Mesendoderm (in vitro differentiated cells): Measurements from ENCODE around the gene PEPD.
"Not testable (repeated sequence)": the region's sequence is repeated elsewhere in the genome, so short reads cannot be mapped to it uniquely, and the experiment has no call there.

Experiments
- DNase-seq: peaks from one replicate; pipeline ENCODE4 v3.0.0; 2013
- H2AK5ac ChIP-seq: 2 replicates; pipeline ENCODE4 v1.6.1; 2013; ENCODE audit warnings: low read length, inconsistent platforms
- H2BK120ac ChIP-seq: 2 replicates; pipeline ENCODE4 v1.6.1; 2013; ENCODE audit warnings: low read depth, mild to moderate bottlenecking, low read length, moderate library complexity, mixed read lengths
- H2BK15ac ChIP-seq: replicated peaks from 2 replicates; pipeline ENCODE4 v1.6.1; 2013; ENCODE audit warnings: low read depth, mild to moderate bottlenecking, moderate library complexity
- H2BK5ac ChIP-seq: 2 replicates; pipeline ENCODE4 v1.6.1; 2013; ENCODE audit warnings: low read length, inconsistent platforms
- H3K18ac ChIP-seq: 2 replicates; pipeline ENCODE4 v1.6.1; 2013; ENCODE audit warnings: mild to moderate bottlenecking, low read length, mixed read lengths
- H3K23ac ChIP-seq: one replicate; pipeline ENCODE4 v1.6.1; 2013; ENCODE audit warnings: low read length
- H3K27ac ChIP-seq: 2 replicates; pipeline ENCODE4 v1.5.1; 2013; ENCODE audit warnings: low read depth, mild to moderate bottlenecking, inconsistent platforms, low read length, moderate library complexity
- H3K27me3 ChIP-seq: 2 replicates; pipeline ENCODE4 v1.6.1; 2013; ENCODE audit warnings: low read length, control low read depth, mild to moderate bottlenecking, inconsistent platforms; ENCODE audit not compliant: insufficient read depth, poor library complexity
- H3K36me3 ChIP-seq: 2 replicates; pipeline ENCODE4 v1.6.1; 2013; ENCODE audit warnings: low read length, inconsistent platforms; ENCODE audit not compliant: control insufficient read depth, insufficient read depth
- H3K4ac ChIP-seq: one replicate; pipeline ENCODE4 v1.6.1; 2013; ENCODE audit warnings: low read depth, mild to moderate bottlenecking, low read length, moderate library complexity
- H3K4me1 ChIP-seq: 2 replicates; pipeline ENCODE4 v1.6.1; 2013; ENCODE audit warnings: low read depth, low read length, inconsistent platforms; ENCODE audit not compliant: control insufficient read depth
- H3K4me2 ChIP-seq: 2 replicates; pipeline ENCODE4 v1.6.1; 2013; ENCODE audit warnings: low read length
- H3K4me3 ChIP-seq: 2 replicates; pipeline ENCODE4 v1.5.1; 2013; ENCODE audit warnings: mild to moderate bottlenecking, low read length
- H3K56ac ChIP-seq: one replicate; pipeline ENCODE4 v1.6.1; 2013; ENCODE audit warnings: low read length
- H3K79me1 ChIP-seq: 2 replicates; pipeline ENCODE4 v1.6.1; 2013; ENCODE audit warnings: low read length, inconsistent platforms
- H3K79me2 ChIP-seq: 2 replicates; pipeline ENCODE4 v1.6.1; 2013; ENCODE audit warnings: mild to moderate bottlenecking, low read length; ENCODE audit not compliant: control insufficient read depth, insufficient read depth
- H3K9ac ChIP-seq: 2 replicates; pipeline ENCODE4 v1.6.1; 2013; ENCODE audit warnings: low read length, inconsistent platforms
- H4K5ac ChIP-seq: one replicate; pipeline ENCODE4 v1.6.1; 2013; ENCODE audit warnings: low read length
- H4K8ac ChIP-seq: one replicate; pipeline ENCODE4 v1.6.1; 2013; ENCODE audit warnings: low read depth, mild to moderate bottlenecking, control low read depth, low read length, moderate library complexity
- WGBS: extraction: QIAGEN DNeasy Blood & Tissue Kit; methylation state at CpG from one replicate; pipeline ENCODE4 v1.1.7; 2013; ENCODE audit warnings: low lambda C conversion rate, missing lambda C conversion rate; ENCODE audit not compliant: insufficient coverage; ENCODE audit errors: extremely low coverage; 5-methylcytosine and 5-hydroxymethylcytosine counted together

Gene PEPD

DNA sequence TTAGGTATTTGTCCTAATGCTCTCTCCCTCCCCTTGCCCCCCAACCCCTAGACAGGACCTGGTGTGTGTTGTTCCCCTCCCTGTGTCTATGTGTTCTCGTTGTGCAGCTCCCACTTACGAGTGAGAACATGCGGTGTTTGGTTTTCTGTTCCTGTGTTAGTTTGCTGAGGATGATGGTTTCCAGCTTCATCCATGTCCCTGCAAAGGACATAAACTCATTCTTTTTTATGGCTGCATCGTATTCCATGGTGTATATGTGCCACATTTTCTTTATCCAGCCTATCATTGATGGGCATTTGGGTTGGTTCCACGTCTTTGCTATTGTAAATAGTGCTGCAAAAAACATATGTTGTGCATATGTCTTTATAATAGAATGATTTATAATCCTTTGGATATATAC, 40.1 kb upstream of the PEPD start:
- not testable (repeated sequence) for H3K18ac ChIP-seq, H3K23ac ChIP-seq
- WGBS: no CpG with 5 or more reads among the region's 5 CpGs

DNA sequence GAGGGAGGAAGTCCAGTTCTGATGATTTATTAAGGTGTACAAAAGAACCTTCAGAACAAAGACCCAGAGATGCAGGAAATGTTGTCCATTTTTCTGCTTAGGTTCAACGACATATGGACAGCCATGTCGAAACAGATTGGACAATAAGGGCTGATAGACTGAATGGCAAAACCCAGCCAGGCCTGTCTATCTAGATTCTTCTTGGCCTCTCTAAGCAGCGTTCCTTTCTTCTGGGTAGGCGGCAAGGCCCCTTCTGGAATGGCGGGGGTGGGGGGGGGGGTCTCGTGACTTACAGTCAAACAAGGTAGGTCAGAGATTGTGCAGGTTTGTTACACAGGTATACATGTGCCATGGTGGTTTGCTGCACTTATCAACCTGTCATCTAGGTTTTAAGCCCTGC, 39.7 kb upstream of the PEPD start:
- no peaks in the 10 kb centered on the region for H3K4me1 ChIP-seq
- H3K27me3 ChIP-seq: no peaks in the 10 kb centered on the region
- H2BK5ac ChIP-seq: no peak overlapping the region
- no peak overlapping the region for H2BK120ac ChIP-seq
- no peak for DNase-seq
- no peak overlapping the region for H3K56ac ChIP-seq
- no peak overlapping the region for H2BK15ac ChIP-seq
- H3K4ac ChIP-seq: no peak overlapping the region
- H4K5ac ChIP-seq: no peak overlapping the region
- WGBS: no CpG with 5 or more reads among the region's 6 CpGs
- no peak overlapping the region for H3K18ac ChIP-seq
- no peaks in the 10 kb centered on the region for H3K36me3 ChIP-seq
- no peaks in the 10 kb centered on the region for H3K79me2 ChIP-seq
- no peak overlapping the region for H2AK5ac ChIP-seq
- H3K9ac ChIP-seq: no peak overlapping the region
- H3K4me3 ChIP-seq: no peak overlapping the region
- H3K23ac ChIP-seq: no peak overlapping the region
- no peak overlapping the region for H4K8ac ChIP-seq
- no peaks in the 10 kb centered on the region for H3K79me1 ChIP-seq
- no peak overlapping the region for H3K27ac ChIP-seq
- H3K4me2 ChIP-seq: no peak overlapping the region

More for the DNA sequence above, 40.1 kb upstream of the PEPD start:
- H3K4me1 ChIP-seq, H3K79me1 ChIP-seq, H3K27ac ChIP-seq, H4K8ac ChIP-seq, H3K4me3 ChIP-seq, H3K36me3 ChIP-seq, H3K4me2 ChIP-seq, H3K56ac ChIP-seq, H3K9ac ChIP-seq, H3K27me3 ChIP-seq, H2BK120ac ChIP-seq, H2BK5ac ChIP-seq, DNase-seq, H2AK5ac ChIP-seq, H3K79me2 ChIP-seq, H3K4ac ChIP-seq, H2BK15ac ChIP-seq, H4K5ac ChIP-seq: not testable (repeated sequence)

- no peaks in the 10 kb centered on the region for H3K27me3 ChIP-seq
- H3K4me1 ChIP-seq: no peaks in the 10 kb centered on the region
- H3K79me2 ChIP-seq: no peaks in the 10 kb centered on the region
Measured at GRCh38 chr19:33559996-33560395, 38.4 kb upstream of the PEPD start.

DNA sequence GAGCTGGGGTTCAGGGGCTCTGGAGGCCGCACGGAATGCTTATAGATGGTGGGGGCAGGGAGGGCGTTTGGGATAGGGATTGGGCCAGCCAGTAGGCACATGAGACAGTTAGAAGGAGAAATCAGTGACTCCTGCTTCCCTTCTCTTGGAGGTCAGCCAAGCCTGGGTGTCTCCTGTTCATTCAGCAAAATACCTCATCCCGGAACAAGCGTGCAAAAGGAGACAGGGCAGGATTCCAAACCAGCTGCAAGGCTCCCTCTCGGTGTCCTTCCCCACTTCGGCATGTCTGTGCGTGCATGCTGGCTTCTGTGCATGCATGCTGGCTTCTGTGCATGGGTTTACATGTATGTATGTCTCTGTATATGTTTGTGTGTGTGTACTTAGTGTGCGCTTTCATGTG, 37.3 kb upstream of the PEPD start:
- Histone ChIP-seq H3K36me3 (no peaks in the 10 kb centered on the region), H3K56ac (no peak overlapping the region), H3K4ac (no peak overlapping the region), H3K79me1 (no peaks in the 10 kb centered on the region), H3K23ac (no peak overlapping the region), H3K4me1 (no peaks in the 10 kb centered on the region), H3K4me2 (no peak overlapping the region), H2AK5ac (no peak overlapping the region), H3K27me3 (no peaks in the 10 kb centered on the region), H3K18ac (no peak overlapping the region), H4K5ac (no peak overlapping the region), H2BK120ac (no peak overlapping the region), H3K79me2 (no peaks in the 10 kb centered on the region), H2BK5ac (no peak overlapping the region), H3K27ac (no peak overlapping the region), H3K4me3 (no peak overlapping the region), H2BK15ac (no peak overlapping the region), H4K8ac (no peak overlapping the region), H3K9ac (no peak overlapping the region)
- DNase-seq: no peak
- no CpG with 5 or more reads among the region's 9 CpGs for WGBS

More at GRCh38 chr19:33559996-33560395, 38.4 kb upstream of the PEPD start:
- Histone ChIP-seq H2BK5ac (no peak overlapping the region), H3K56ac (no peak overlapping the region), H2BK120ac (no peak overlapping the region), H3K27ac (no peak overlapping the region), H3K4me3 (no peak overlapping the region), H4K8ac (no peak overlapping the region), H3K79me1 (no peaks in the 10 kb centered on the region), H4K5ac (no peak overlapping the region), H3K9ac (no peak overlapping the region), H2AK5ac (no peak overlapping the region), H3K4me2 (no peak overlapping the region), H3K4ac (no peak overlapping the region), H3K36me3 (no peaks in the 10 kb centered on the region), H3K23ac (no peak overlapping the region), H3K18ac (no peak overlapping the region), H2BK15ac (no peak overlapping the region)
- no CpG with 5 or more reads among the region's 8 CpGs for WGBS
- DNase-seq: no peak

- Histone ChIP-seq H3K18ac (no peak overlapping the region), H3K4me1 (no peaks in the 10 kb centered on the region), H3K9ac (no peak overlapping the region), H4K8ac (no peak overlapping the region), H3K79me1 (no peaks in the 10 kb centered on the region), H3K4me3 (no peak overlapping the region), H3K36me3 (no peaks in the 10 kb centered on the region), H2BK5ac (no peak overlapping the region), H2BK120ac (no peak overlapping the region), H3K27me3 (no peaks in the 10 kb centered on the region), H3K27ac (no peak overlapping the region), H4K5ac (no peak overlapping the region), H3K56ac (no peak overlapping the region), H2AK5ac (no peak overlapping the region), H3K4me2 (no peak overlapping the region), H3K23ac (no peak overlapping the region), H3K79me2 (no peaks in the 10 kb centered on the region), H3K4ac (no peak overlapping the region), H2BK15ac (no peak overlapping the region)
- DNase-seq: no peak
- WGBS: no CpG with 5 or more reads among the region's 8 CpGs
Measured at GRCh38 chr19:33558151-33558550, 36.6 kb upstream of the PEPD start.

DNA sequence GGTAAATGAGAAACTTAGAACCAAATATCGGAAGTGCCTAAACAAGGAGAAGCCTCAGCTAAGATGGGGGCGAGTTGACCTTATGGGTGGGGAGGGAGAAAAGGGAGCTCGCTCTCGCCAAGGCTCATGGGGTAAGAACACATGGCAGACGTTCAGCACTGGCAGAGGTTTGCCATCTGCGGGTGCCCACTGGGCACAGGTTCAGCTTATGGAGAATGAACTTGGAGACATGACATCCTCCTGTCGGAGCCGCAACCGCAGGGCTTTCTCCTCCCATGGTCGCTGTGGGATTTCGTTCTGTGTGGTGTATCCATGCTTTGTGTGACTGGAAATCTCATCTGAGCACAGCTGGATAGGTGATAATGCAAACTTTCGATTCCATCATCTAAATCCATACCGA, 36.1 kb upstream of the PEPD start:
- Histone ChIP-seq H3K4me3 (no peak overlapping the region), H4K8ac (no peak overlapping the region)
- WGBS: no CpG with 5 or more reads among the region's 13 CpGs

More for the DNA sequence above, 36.1 kb upstream of the PEPD start:
- Histone ChIP-seq H3K23ac (no peak overlapping the region), H3K27ac (no peak overlapping the region), H3K79me2 (no peaks in the 10 kb centered on the region), H3K4ac (no peak overlapping the region), H3K27me3 (no peaks in the 10 kb centered on the region), H2BK15ac (no peak overlapping the region), H3K18ac (no peak overlapping the region), H3K4me1 (no peaks in the 10 kb centered on the region), H2BK120ac (no peak overlapping the region), H3K79me1 (no peaks in the 10 kb centered on the region), H3K36me3 (no peaks in the 10 kb centered on the region), H3K9ac (no peak overlapping the region), H2AK5ac (no peak overlapping the region), H4K5ac (no peak overlapping the region), H3K4me2 (no peak overlapping the region), H3K56ac (no peak overlapping the region), H2BK5ac (no peak overlapping the region)
- no peak for DNase-seq
